PC-3 (cell line): ENCODE measurements around the gene CLIC4.

Experiments
- EZH2 ChIP-seq: fragments of 300-600 bp; sonication (generic); IDR thresholded peaks from one replicate; pipeline ENCODE4 v1.6.1; 2017; ENCODE audit warnings: antibody characterized with exemption, mild to moderate bottlenecking, low read length; ENCODE audit not compliant: unreplicated experiment
- TF ChIP-seq, protein P1 (sequence below): fragments of 300-600 bp; sonication (generic); conservative IDR thresholded peaks from 2 replicates; pipeline ENCODE4 v1.5.1; 2017; ENCODE audit warnings: antibody characterized with exemption, low read depth, mild to moderate bottlenecking, low read length

DNA sequence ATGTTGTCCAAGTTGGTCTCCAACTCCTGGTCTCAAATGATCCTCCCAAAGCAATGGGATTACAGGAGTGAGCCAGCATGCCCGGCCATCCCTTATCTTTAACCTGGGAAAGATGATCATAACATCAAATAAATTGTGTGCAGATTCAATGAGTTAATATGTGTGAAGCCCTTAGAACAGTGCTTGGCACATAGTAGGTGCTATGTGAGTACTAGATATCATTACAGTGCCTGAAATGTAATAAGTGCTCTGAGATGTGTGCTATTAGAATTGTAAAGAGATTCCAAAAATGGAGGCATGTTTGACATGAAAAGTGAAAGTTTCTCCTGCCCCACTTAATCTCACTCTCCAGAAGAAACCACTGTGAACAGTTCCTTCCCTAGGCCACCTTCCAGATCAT lies 113.0 kb downstream of the CLIC4 start:
- TF ChIP-seq, protein P1, sequence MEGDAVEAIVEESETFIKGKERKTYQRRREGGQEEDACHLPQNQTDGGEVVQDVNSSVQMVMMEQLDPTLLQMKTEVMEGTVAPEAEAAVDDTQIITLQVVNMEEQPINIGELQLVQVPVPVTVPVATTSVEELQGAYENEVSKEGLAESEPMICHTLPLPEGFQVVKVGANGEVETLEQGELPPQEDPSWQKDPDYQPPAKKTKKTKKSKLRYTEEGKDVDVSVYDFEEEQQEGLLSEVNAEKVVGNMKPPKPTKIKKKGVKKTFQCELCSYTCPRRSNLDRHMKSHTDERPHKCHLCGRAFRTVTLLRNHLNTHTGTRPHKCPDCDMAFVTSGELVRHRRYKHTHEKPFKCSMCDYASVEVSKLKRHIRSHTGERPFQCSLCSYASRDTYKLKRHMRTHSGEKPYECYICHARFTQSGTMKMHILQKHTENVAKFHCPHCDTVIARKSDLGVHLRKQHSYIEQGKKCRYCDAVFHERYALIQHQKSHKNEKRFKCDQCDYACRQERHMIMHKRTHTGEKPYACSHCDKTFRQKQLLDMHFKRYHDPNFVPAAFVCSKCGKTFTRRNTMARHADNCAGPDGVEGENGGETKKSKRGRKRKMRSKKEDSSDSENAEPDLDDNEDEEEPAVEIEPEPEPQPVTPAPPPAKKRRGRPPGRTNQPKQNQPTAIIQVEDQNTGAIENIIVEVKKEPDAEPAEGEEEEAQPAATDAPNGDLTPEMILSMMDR = no peak
- TF ChIP-seq EZH2 = no peak
